HEK293 (cell line): Measurements from ENCODE around the gene LIN52.

ENCODE experiments used
- ZNF274 ChIP-seq, 2 experiments: fragments of 200-500 bp in 1 of 2; fragments of 450-650 bp in 1 of 2; sonication (Bioruptor generic) in 1 of 2; formaldehyde crosslinking in 1 of 2; IDR thresholded peaks; 2 replicates each; pipeline versions ENCODE4 v1.5.1 to v1.6.1; 2014 to 2016; ENCODE audit warnings: borderline replicate concordance in 1 of 2, inconsistent platforms in 1 of 2, low read length in 1 of 2, missing biosample characterization in 1 of 2, missing genetic modification characterization in 1 of 2
- TF ChIP-seq, protein P1 (sequence below): fragments of 450-650 bp; formaldehyde crosslinking; IDR thresholded peaks from 2 replicates; pipeline ENCODE4 v1.5.1; 2016; ENCODE audit warnings: missing biosample characterization, missing genetic modification characterization

DNA sequence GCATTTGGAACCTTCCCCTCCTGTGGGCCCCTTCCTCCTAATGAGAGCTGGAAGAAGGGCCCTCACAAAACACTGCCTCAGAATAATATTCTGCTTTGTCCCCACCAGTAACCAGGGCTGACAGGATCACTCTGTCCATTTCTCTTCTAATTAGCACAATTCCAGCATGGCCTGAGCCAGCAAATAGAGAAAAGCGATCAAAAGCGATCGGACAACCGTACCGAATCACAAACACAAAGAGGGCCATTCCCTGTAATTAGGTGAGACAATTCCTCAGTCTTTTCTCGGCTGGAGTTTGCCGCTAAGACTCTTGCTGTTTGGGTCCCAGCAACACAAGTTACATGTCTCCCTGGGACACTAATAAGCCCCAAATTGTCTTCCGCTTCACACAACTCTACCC, 118.9 kb downstream of the LIN52 start:
- TF ChIP-seq ZNF274 (IDR thresholded peaks at IDR 0.05; ENCODE audit: low read length) (no peak), ZNF274 (tag by site-specific recombination; IDR thresholded peaks at IDR 0.05; ENCODE audit: borderline replicate concordance) (no peak)
- TF ChIP-seq, protein P1, sequence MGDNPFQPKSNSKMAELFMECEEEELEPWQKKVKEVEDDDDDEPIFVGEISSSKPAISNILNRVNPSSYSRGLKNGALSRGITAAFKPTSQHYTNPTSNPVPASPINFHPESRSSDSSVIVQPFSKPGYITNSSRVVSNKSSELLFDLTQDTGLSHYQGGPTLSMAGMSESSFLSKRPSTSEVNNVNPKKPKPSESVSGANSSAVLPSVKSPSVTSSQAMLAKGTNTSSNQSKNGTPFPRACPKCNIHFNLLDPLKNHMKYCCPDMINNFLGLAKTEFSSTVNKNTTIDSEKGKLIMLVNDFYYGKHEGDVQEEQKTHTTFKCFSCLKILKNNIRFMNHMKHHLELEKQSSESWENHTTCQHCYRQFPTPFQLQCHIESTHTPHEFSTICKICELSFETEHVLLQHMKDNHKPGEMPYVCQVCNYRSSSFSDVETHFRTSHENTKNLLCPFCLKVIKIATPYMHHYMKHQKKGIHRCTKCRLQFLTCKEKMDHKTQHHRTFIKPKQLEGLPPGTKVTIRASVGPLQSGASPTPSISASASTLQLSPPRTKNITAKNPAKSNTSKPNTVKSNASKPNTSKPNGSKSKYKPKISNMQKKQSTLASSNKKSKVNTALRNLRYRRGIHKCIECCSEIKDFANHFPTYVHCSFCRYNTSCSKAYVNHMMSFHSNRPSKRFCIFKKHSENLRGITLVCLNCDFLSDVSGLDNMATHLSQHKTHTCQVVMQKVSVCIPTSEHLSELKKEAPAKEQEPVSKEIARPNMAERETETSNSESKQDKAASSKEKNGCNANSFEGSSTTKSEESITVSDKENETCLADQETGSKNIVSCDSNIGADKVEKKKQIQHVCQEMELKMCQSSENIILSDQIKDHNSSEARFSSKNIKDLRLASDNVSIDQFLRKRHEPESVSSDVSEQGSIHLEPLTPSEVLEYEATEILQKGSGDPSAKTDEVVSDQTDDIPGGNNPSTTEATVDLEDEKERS (tag by site-specific recombination): no peak
